Left ventricle myocardium inferior (tissue), 1 donor: ENCODE data around the gene NUP50. TPM values are rescaled to one million over a fixed set of nuclear protein-coding genes. Genes with fewer than 3 reads are reported as not detected.

Experiments used
- DNase-seq: peaks from one replicate; pipeline ENCODE4 v3.0.0-alpha.2; 2020
- H3K27ac ChIP-seq: fragments of 200-600 bp; replicated peaks from 2 replicates; pipeline ENCODE4 v1.8.0; 2021
- H3K27me3 ChIP-seq: fragments of 200-600 bp; 2 replicates; pipeline ENCODE4 v1.8.0; 2021; ENCODE audit warnings: low read depth
- H3K36me3 ChIP-seq: fragments of 200-600 bp; 2 replicates; pipeline ENCODE4 v1.8.0; 2021
- H3K4me1 ChIP-seq: fragments of 200-600 bp; 2 replicates; pipeline ENCODE4 v1.8.0; 2021
- H3K4me3 ChIP-seq: fragments of 200-600 bp; 2 replicates; pipeline ENCODE4 v1.8.0; 2021; ENCODE audit warnings: mild to moderate bottlenecking, moderate library complexity
- H3K9me3 ChIP-seq: fragments of 200-600 bp; replicated peaks from 2 replicates; pipeline ENCODE4 v1.8.0; 2021
- intact Hi-C: fragments of 100-400 bp; cut with micrococcal nuclease; formaldehyde crosslinking; loops from one replicate; pipeline ENCODE4 v1.11.0; 2022
- total RNA-seq: library from RNA; stranded (reverse); fragmentation: NEBNext Ultra II Directional; extraction: Animal tissue kit (Norgen Biotek cat#: 25700); gene quantifications from one replicate; pipeline ENCODE4 v1.2.1, GENCODE V29; 2021
- TF ChIP-seq, protein P1 (sequence below): fragments of 200-600 bp; IDR thresholded peaks from 2 replicates; pipeline ENCODE4 v1.8.0; 2021; ENCODE audit warnings: antibody characterized with exemption, mild to moderate bottlenecking, borderline replicate concordance
- donor health status: DM: no; HTN: yes; CAD: no; lungs with severe emphysema.

NUP50 gene
- total RNA-seq, 1 donor from 2014 or later: 12.9 TPM

DNA sequence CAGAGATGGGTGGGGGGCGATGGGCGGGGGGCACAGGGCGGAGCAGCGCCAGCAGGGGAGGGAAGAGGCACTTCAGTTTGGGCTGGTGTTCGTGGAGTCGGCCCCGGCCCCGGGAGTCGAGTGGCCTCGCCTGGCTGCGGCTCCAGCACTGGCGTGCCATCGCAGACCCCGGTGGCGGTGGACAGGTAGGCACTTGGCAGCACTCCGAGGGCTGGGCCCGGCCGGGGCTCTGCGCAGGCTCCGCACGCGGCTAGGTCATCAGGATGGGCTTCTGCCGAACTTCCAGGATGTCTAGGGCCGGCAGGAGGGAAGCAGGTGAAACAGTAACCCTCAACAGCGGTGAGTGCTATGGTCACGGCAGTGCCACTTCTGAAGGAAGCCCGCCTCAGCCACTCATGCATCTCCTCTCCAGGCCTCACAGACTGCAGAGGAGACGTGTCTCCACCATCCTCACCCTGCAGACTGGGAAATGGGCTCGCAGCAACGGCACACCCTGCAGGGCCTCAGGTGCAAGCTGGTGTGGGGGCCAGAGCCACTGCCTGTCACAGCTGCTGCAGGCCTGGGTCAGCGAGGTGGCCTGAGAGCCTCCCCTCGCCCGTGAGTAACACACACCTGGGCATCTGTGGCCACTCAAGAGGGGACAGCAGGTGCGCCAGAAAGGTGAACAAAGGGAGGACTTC lies 33.3 kb downstream of the NUP50 start:
- peaks cover 39% of the 10 kb centered on the region for H3K36me3 ChIP-seq
- no peaks in the 10 kb centered on the region for H3K9me3 ChIP-seq

GRCh38 chr22:45197606-45198462 lies 34.1 kb downstream of the NUP50 start:
- peaks cover 8% of the 10 kb centered on the region for H3K4me1 ChIP-seq
- no peaks in the 10 kb centered on the region for H3K9me3 ChIP-seq
- H3K27ac ChIP-seq: no peak overlapping the region
- no peak for DNase-seq
- H3K36me3 ChIP-seq: peaks cover 45% of the 10 kb centered on the region
- H3K4me3 ChIP-seq: no peak overlapping the region
- intact Hi-C loops: no loop called here
- H3K27me3 ChIP-seq: no peaks in the 10 kb centered on the region
- TF ChIP-seq, protein P1, sequence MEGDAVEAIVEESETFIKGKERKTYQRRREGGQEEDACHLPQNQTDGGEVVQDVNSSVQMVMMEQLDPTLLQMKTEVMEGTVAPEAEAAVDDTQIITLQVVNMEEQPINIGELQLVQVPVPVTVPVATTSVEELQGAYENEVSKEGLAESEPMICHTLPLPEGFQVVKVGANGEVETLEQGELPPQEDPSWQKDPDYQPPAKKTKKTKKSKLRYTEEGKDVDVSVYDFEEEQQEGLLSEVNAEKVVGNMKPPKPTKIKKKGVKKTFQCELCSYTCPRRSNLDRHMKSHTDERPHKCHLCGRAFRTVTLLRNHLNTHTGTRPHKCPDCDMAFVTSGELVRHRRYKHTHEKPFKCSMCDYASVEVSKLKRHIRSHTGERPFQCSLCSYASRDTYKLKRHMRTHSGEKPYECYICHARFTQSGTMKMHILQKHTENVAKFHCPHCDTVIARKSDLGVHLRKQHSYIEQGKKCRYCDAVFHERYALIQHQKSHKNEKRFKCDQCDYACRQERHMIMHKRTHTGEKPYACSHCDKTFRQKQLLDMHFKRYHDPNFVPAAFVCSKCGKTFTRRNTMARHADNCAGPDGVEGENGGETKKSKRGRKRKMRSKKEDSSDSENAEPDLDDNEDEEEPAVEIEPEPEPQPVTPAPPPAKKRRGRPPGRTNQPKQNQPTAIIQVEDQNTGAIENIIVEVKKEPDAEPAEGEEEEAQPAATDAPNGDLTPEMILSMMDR: no peak

More for the DNA sequence above, 33.3 kb downstream of the NUP50 start:
- intact Hi-C loops: no loop called here
- Histone ChIP-seq H3K27ac (no peak overlapping the region), H3K27me3 (no peaks in the 10 kb centered on the region), H3K4me3 (no peak overlapping the region), H3K4me1 (peaks cover 11% of the 10 kb centered on the region)
- TF ChIP-seq, protein P1: no peak
- no peak for DNase-seq

GRCh38 chr22:45198463-45198795 lies 34.7 kb downstream of the NUP50 start:
- DNase-seq: no peak
- intact Hi-C loops: no loop called here
- H3K36me3 ChIP-seq: peaks cover 51% of the 10 kb centered on the region
- no peak overlapping the region for H3K27ac ChIP-seq
- TF ChIP-seq, protein P1: no peak
- H3K9me3 ChIP-seq: no peaks in the 10 kb centered on the region
- no peaks in the 10 kb centered on the region for H3K27me3 ChIP-seq
- H3K4me1 ChIP-seq: peaks cover 2% of the 10 kb centered on the region
- H3K4me3 ChIP-seq: no peak overlapping the region

DNA sequence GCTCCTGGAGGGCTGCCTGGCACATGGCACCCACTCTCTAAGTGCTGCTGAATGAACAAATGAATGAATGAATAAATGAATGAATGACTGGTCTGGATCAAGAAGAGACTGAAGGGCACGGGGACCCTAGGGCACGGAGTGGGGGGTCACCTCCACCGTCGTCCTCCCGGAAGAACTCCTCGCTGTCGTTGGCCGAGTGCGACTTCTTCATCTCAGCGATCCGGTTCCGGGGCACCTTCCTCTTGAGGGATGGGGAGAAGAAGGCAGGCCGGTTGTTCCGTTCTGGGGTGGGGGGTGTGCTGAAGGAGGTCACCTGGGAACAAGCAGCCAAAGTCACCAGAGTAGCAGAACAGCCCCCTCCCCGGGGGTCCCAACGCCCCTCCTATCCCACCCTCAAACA lies 36.0 kb downstream of the NUP50 start:
- H3K4me1 ChIP-seq: no peaks in the 10 kb centered on the region
- TF ChIP-seq, protein P1: no peak
- peaks cover 59% of the 10 kb centered on the region for H3K36me3 ChIP-seq
- no peak for DNase-seq
- H3K27ac ChIP-seq: no peak overlapping the region
- no peaks in the 10 kb centered on the region for H3K27me3 ChIP-seq
- H3K9me3 ChIP-seq: no peaks in the 10 kb centered on the region
- H3K4me3 ChIP-seq: no peak overlapping the region
- intact Hi-C loops: no loop called here

GRCh38 chr22:45200230-45200629 lies 36.5 kb downstream of the NUP50 start:
- H3K4me1 ChIP-seq: no peaks in the 10 kb centered on the region
- peaks cover 64% of the 10 kb centered on the region for H3K36me3 ChIP-seq
- no peak overlapping the region for H3K27ac ChIP-seq
- H3K9me3 ChIP-seq: no peaks in the 10 kb centered on the region
- DNase-seq: no peak
- TF ChIP-seq, protein P1: no peak
- intact Hi-C loops: no loop called here
- H3K27me3 ChIP-seq: no peaks in the 10 kb centered on the region
- no peak overlapping the region for H3K4me3 ChIP-seq
